Stomach smooth muscle (tissue), 2 donors: ENCODE results near the gene KDM4B.
"Not testable (repeated sequence)": the region's sequence is repeated elsewhere in the genome, so short reads cannot be mapped to it uniquely, and the experiment has no call there.

Source experiments
- H3K27ac ChIP-seq: one replicate; pipeline ENCODE4 v1.7.0; 2013; ENCODE audit warnings: mild to moderate bottlenecking, low read length, inconsistent platforms
- H3K27me3 ChIP-seq, 2 donors: one replicate each; pipeline ENCODE4 v1.7.0; 2013; ENCODE audit warnings: low read length in 2 of 2; ENCODE audit not compliant: insufficient read depth in 2 of 2, control insufficient read depth in 1 of 2
- H3K36me3 ChIP-seq, 2 donors: one replicate each; pipeline ENCODE4 v1.7.0; 2013; ENCODE audit warnings: low read length in 2 of 2; ENCODE audit not compliant: control insufficient read depth in 2 of 2, insufficient read depth in 2 of 2
- H3K4me1 ChIP-seq: one replicate; pipeline ENCODE4 v1.7.0; 2013; ENCODE audit warnings: low read length; ENCODE audit not compliant: control insufficient read depth, insufficient read depth
- H3K4me3 ChIP-seq, 2 donors: one replicate each; pipeline ENCODE4 v1.7.0; 2013; ENCODE audit warnings: low read length in 2 of 2
- H3K9ac ChIP-seq, 2 donors: one replicate each; pipeline ENCODE4 v1.7.0; 2013; ENCODE audit warnings: low read length in 2 of 2, mild to moderate bottlenecking in 1 of 2
- H3K9me3 ChIP-seq, 2 donors: one replicate each; pipeline ENCODE4 v1.7.0; 2013; ENCODE audit warnings: low read length in 2 of 2; ENCODE audit not compliant: control insufficient read depth in 2 of 2
- donor health status: healthy.
- donor health status: Pancreatic carcinoma.

Gene KDM4B

GRCh38 chr19:4967738-4968461 is 1.0 kb upstream of the KDM4B start:
- H3K27ac ChIP-seq: peak overlapping the region; percentile 46

DNA sequence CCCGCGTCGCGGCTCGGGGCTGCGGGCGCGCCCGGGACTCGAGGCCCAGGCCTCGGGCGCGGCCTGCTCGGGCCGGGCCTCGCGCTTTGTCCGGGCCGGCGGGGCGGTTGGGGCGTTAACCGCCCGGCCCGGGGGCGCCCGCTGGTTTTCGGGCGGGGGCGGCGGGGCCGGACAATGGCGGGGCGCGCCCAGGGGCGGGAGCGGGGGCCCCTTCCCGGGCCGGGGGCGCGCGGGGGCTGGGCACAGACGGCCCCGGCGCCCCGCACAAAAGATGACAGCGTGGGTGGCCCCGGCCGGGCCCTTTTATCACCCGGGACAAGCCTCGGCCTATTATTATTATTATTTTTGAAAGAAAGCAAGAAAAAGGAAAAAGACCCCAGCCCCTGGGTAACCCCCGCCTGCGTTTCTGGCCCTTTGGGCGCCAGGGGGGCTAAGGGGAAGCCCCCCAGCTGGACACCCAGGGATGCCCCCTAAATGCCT is 419 bp downstream of the KDM4B start:
- Histone ChIP-seq H3K27me3 (no peaks in the 10 kb centered on the region), H3K9me3 (no peaks in the 10 kb centered on the region), H3K9ac (peak overlapping the region; percentile 59 to 71), H3K36me3 (no peaks in the 10 kb centered on the region), H3K27ac (no peak overlapping the region), H3K4me3 (peak overlapping the region; percentile 65 to 77), H3K4me1 (peaks cover 40% of the 10 kb centered on the region)

More at GRCh38 chr19:4967738-4968461, 1.0 kb upstream of the KDM4B start:
- Histone ChIP-seq H3K9ac (peak overlapping the region in 1 of 2 donors; percentile 36), H3K4me3 (peak overlapping the region; percentile 71 to 72), H3K4me1 (peaks cover 38% of the 10 kb centered on the region), H3K27me3 (no peaks in the 10 kb centered on the region), H3K36me3 (no peaks in the 10 kb centered on the region), H3K9me3 (no peaks in the 10 kb centered on the region)

DNA sequence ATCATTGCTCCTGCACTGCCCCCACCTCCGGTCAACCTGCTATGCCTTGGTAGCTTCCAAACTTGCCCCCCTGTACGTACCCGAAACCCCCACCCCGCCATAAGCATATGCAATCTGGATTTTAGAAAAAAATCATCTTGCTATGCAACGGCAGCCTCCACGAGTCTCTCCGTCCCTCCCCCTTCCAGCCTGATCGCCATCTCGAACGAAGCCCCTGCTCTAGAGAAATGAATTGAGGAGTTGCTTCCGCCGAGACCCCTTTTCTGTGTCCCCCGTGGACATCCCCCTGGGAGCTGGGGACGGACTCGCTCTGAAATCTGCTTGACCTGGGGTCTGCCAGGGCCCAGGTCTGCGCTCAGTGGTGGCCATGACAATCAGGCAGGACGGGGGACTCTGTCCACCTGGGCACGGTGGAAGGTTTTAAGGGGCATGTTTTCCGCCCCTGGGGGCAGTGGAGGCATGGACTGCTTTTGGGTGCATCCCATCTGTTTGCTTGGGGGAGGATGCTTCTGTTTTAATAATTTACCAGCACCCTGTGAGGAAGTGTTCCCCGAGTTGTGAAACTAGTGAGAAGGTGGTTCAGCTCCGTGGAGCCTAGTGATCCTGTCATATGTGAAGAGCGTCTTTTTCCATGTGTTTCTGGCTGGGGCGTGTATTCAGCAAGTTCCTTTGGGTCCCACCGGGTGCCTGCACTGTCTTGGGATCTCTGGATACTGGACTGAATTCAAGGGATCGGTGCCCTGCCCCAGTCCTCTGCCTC is 1.0 kb downstream of the KDM4B start:
- Histone ChIP-seq H3K4me3 (peak overlapping the region; percentile 65 to 77), H3K27me3 (no peaks in the 10 kb centered on the region), H3K9me3 (no peaks in the 10 kb centered on the region), H3K27ac (peak overlapping the region; percentile 49), H3K36me3 (no peaks in the 10 kb centered on the region), H3K9ac (peak overlapping the region; percentile 59 to 71), H3K4me1 (peaks cover 40% of the 10 kb centered on the region)

DNA sequence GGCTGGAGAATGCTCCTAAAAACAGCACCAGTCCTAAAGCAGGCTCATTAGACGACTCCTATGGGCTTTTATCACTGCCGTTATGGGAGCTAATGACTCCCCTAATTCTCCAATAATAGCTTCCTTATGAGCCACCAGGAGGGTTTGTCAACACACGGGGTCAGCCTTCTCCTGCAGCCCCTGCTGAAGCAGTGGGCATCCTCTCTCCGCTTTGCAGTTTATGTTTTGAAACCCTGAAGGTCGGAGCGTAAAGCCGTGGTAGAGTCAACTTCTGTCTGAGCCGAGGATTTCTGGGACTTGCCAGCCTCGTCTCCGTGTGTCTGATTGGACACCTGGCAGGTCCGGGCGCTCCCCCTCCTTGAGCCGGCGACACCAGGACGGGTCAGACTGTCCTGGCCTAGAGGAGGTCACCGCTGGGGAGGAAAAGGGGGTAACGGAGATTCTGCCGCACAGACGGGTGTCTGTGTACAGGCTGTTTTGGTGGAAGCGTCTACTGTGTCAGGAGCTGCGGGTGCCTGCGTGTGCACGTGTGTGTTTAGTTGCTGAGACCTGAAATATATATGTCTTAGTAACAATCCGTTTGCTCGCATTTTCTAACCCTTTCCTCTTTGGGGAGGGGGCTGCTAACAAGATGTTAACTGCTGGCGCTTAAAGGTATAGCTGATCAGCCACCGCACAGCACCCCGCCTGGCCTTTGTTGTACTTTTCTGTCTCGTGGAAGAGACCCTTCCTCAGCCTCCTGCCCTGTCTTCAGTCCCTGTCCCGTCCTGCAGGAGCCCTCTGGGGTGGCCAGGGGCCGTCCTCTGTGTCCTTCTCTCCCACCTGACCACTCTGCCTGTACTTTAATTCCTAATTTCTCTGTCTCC is 1.9 kb downstream of the KDM4B start:
- Histone ChIP-seq H3K36me3 (no peaks in the 10 kb centered on the region), H3K4me1 (peaks cover 40% of the 10 kb centered on the region), H3K9me3 (no peaks in the 10 kb centered on the region), H3K4me3 (peak overlapping the region; percentile 65 to 77), H3K9ac (peak overlapping the region; percentile 59 to 71), H3K27me3 (no peaks in the 10 kb centered on the region), H3K27ac (peak overlapping the region; percentile 49)

DNA sequence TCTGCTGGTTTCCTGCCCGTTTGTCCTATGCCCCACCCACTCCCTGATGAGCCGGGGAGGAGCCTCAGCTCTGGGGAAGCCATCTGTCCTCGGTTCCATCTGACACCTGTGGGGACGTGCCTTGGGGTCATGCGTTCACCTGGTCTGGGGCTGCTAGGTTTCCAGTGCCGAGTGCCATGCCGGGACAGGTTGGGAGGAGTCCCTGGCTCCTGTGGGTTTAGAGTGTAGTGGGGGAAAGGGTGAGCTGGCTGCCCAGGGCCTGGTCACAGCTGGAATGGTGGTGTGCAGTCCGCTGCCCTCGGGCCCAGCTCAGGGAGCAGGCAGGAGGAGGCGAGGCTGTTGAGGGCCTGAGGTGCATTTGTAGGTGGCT is 2.5 kb downstream of the KDM4B start:
- Histone ChIP-seq H3K9ac (peak overlapping the region; percentile 42 to 59), H3K27me3 (no peaks in the 10 kb centered on the region), H3K36me3 (no peaks in the 10 kb centered on the region), H3K27ac (peak overlapping the region; percentile 49), H3K9me3 (no peaks in the 10 kb centered on the region), H3K4me3 (peak overlapping the region; percentile 65 to 77), H3K4me1 (peaks cover 45% of the 10 kb centered on the region)

DNA sequence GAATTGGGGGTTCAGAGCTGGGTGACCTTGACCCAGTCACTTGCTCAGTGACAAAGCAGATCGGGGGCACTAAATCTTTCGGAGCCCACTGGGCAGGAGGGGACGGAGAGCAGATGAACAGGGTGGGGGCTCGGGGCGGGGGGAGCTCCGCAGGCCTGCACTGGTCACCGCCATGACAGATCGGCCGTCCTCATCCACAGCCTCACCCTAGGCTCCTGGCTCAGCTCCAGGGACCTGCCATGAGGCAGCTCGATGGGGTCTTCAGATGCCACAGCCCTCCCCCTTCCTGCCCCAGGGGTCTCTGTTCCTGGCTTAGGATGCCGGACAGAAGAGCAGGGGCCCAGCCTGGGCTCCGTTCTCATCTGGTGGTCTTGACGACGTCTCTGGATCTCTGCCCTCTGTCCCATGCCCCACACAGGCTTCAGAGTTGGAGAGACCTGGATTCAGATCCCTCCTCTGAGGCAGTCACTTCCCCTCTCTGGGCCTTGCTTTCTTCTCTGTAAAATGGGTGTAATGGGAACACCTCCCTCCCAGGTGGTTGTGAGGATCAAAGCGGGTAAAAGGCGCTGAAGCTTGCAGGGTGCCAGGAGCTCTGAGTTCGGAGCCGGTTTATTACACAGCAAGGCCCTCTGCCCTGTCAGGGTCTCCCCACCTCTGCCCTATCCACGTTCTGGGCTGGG is 3.0 kb downstream of the KDM4B start:
- Histone ChIP-seq H3K36me3 (no peaks in the 10 kb centered on the region), H3K27ac (no peak overlapping the region), H3K4me1 (peaks cover 50% of the 10 kb centered on the region), H3K4me3 (peak overlapping the region in 1 of 2 donors; percentile 77), H3K9me3 (no peaks in the 10 kb centered on the region), H3K27me3 (no peaks in the 10 kb centered on the region), H3K9ac (peak overlapping the region in 1 of 2 donors; percentile 59)

DNA sequence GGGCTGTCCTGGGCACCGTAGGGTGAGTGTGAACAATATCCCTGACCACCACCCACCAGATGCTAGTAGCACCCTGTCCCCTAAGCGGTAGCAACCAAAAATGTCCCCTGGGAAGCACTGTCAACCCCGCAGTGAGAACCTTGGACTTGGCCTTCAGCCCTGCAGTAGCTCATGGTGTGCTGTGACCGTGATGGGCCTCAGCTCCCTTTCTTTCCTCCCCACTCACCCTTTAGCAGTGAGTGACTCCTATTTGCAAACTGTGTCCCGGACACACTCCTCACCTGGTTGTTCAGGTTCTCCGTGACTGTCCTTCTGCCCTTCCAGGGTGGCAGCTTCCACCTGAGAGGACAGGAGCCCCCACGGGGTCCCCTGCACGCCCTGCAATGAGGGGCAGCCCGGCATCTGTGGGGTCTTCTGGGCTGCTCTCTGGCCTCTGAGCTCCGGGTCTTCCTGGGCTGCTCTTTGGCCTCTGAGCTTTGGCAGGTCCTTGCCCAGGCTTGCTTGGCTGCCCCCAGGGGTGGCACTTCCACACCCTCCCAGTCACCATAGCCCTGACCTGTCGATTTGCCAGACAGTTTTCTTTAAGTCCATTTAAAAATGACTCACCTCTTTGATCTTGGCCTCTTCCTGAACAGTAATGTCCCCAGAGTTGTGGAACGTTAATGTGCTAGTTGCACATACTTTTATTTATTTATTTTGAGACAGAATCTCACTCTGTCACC is 3.8 kb downstream of the KDM4B start:
- no peak overlapping the region for H3K9ac ChIP-seq
- no peaks in the 10 kb centered on the region for H3K36me3 ChIP-seq
- H3K9me3 ChIP-seq: no peaks in the 10 kb centered on the region
- no peak overlapping the region for H3K4me3 ChIP-seq
- H3K27ac ChIP-seq: no peak overlapping the region
- no peaks in the 10 kb centered on the region for H3K27me3 ChIP-seq
- peaks cover 57% of the 10 kb centered on the region for H3K4me1 ChIP-seq

- H3K27me3 ChIP-seq: no peaks in the 10 kb centered on the region
- no peak overlapping the region for H3K9ac ChIP-seq
- peak overlapping the region; percentile 49 for H3K27ac ChIP-seq
- H3K36me3 ChIP-seq: no peaks in the 10 kb centered on the region
- peaks cover 64% of the 10 kb centered on the region for H3K4me1 ChIP-seq
- H3K9me3 ChIP-seq: no peaks in the 10 kb centered on the region
- no peak overlapping the region for H3K4me3 ChIP-seq
These were observed 6.1 kb downstream of the KDM4B start for GRCh38 chr19:4974880-4975469.

GRCh38 chr19:4975601-4976000 is 6.7 kb downstream of the KDM4B start:
- H3K27ac ChIP-seq: peak overlapping the region; percentile 95
- H3K4me3 ChIP-seq, H3K27me3 ChIP-seq, H3K9me3 ChIP-seq, H3K36me3 ChIP-seq: not testable (repeated sequence)
- H3K4me1 ChIP-seq: peaks cover 60% of the 10 kb centered on the region
- H3K9ac ChIP-seq: peak overlapping the region in 1 of 2 donors; percentile 38
